Tibial nerve (tissue), 3 donors: Measurements from ENCODE around the gene ABCC8.

Experiments
- CTCF ChIP-seq, 5 experiments: fragments of 200-600 bp in 3 of 5; fragments of 450-650 bp in 2 of 5; sonication (generic) in 3 of 5; IDR thresholded peaks; one replicate each; pipeline ENCODE4 v1.5.1; 2016 to 2019; ENCODE audit warnings: antibody characterized with exemption in 5 of 5, mild to moderate bottlenecking in 3 of 5, moderate library complexity in 2 of 5
- POLR2A ChIP-seq, 2 donors: fragments of 450-650 bp; IDR thresholded peaks; one replicate each; pipeline ENCODE4 v1.6.1; 2017; ENCODE audit warnings: antibody characterized with exemption in 2 of 2, mild to moderate bottlenecking in 2 of 2, moderate library complexity in 2 of 2

GRCh38 chr11:17459236-17459896 is 17.3 kb downstream of the ABCC8 start:
- TF ChIP-seq CTCF (IDR thresholded peaks at IDR 0.05): no peak
- no peak for TF ChIP-seq POLR2A (IDR thresholded peaks at IDR 0.05)
